ENCODE data around the gene VRK3.

VRK3 gene

GRCh38 chr19:49930483-49931011, 94.6 kb downstream of the VRK3 start:
- DNase-seq (ENCODE audit: low spot score): no peak

DNA sequence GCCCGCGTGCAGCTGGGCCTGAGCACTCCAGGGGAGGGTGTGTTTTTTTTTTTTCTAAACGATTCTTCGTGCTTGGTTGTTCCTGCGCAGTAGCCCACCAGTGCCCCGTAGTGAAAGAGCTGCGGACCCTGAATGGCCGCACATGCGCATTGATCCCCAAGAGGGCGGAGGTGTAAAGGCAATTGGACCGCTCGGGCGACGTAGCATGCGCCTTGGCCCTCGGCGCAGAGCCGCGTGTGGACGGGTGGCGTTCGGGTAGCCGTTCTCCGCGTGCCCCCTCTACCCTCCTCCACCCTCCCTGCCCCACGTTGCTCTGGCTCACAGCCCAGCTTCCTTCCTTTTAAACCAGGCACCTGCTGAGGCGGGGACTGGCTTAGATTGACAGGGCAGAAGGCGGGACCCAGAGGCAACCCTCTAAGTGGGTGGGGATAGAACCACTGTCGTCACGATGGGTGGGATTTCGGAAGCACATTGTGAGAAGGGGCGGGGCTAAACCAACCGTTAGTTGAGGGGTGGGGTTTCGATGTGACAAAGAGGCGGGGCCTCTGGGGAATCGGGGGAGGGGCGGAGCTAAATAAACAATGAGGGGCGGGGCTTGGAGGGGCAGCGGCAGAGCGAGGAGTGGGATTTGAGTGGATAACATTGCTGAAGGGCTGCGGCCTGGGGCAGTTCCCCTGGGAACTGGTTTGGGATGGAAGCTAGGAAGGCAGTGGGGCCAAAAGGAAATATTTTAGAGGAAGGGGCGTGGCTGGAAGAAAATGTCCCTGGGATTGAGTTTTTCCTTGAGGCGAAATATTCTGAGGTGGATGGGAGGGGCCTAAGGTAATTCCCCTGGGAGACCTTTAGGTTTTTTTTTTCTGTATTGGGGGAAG, 95.3 kb downstream of the VRK3 start:
- peak; percentile 94 for DNase-seq (ENCODE audit: low spot score)

GRCh38 chr19:49929121-49929610, 96.0 kb downstream of the VRK3 start, which contains the start of the genes ATF5 and NUP62:
ATF5 (plus strand) TSS chr19:49929205; CDS start chr19:49930851, 1,646 bp downstream.
NUP62 (minus strand) TSS chr19:49929504; CDS start chr19:49909807, 19,697 bp downstream.
- peak; percentile 89 for DNase-seq (ENCODE audit: low spot score)

- no peak for DNase-seq (ENCODE audit: low spot score)
Measured at GRCh38 chr19:49927526-49928264, 97.5 kb downstream of the VRK3 start.

GRCh38 chr19:49926515-49926914, 98.7 kb downstream of the VRK3 start:
- DNase-seq (ENCODE audit: low spot score): no peak
